Stimulated activated CD8-positive, alpha-beta memory T cell treated with anti-CD3 and anti-CD28 coated beads, Interleukin-7, amount 100 ng/mL, for 48 hours (primary cell): Measurements from ENCODE around the gene LDHA.

ENCODE experiments used
- DNase-seq, 2 donors: peaks; one replicate each; pipeline ENCODE4 v3.0.0-alpha.2; 2020; ENCODE audit warnings: low read depth in 1 of 2; ENCODE audit errors: extremely low read depth in 1 of 2

Gene LDHA

DNA sequence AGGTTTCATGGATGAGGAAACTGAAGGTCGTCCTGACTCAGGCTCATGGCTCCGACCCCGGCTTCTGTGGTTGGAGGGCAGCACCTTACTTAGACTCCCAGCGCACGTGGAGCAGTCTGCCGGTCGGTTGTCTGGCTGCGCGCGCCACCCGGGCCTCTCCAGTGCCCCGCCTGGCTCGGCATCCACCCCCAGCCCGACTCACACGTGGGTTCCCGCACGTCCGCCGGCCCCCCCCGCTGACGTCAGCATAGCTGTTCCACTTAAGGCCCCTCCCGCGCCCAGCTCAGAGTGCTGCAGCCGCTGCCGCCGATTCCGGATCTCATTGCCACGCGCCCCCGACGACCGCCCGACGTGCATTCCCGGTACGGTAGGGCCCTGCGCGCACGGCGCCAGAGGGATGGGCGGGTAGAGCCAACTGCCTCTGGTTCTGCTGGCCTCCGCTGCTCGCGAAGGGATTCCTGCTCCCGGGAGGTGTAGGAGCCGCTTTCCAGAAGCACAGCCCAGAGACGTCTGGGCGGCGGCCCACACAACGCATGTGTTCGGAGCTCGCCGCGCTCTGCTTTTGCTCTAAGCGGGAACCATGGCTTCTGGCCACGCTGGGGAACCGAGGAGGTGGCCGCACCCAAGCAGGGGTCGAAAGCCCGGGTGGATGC is at the start of gene LDHA:
Gene LDHA, plus strand, starts transcription at position 289 of the 653 bp plus-strand sequence. CDS start 2,280 bp downstream, outside the sequence.
- peak; percentile 98 to 99 for DNase-seq

GRCh38 chr11:18347471-18348125 is 46.8 kb upstream of the LDHA start:
- no peak for DNase-seq

DNA sequence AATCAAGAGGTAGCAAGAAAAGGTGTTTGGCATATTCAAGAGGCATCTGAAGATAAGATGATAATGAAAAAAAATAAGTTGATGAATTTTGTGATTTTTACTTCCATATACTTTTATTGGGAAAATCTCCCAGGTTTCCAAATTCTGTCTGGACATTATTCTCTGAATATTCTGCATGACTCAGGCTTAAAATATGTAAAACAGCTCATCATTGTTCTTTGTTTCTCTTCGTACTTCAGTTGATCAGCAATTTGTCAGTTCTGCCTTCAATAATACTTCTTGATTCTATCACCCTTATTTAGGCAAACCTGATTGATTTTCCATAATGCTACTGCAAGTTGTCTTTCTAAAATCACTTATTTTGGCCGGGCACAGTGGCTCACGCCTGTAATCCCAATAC is 41.8 kb upstream of the LDHA start:
- no peak for DNase-seq

- DNase-seq: no peak
Observed at GRCh38 chr11:18358646-18359045, 35.7 kb upstream of the LDHA start.

DNA sequence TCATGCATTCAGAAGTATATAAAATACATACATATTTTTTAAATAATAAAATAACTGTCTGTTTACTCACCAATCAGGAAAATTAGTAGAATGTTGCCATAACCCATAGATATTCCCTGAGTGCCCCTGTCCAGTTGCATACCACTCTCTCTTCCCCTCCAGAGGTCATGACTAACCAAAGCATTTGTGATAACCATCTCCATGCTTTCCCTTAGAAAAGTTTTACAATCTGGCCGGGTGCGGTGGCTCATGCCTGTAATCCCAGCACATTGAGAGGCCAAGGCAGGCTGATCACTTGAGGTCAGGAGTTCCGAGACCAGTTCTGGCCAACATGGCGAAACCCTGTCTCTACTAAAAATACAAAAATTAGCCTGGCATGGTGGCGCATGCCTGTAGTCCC is 33.2 kb upstream of the LDHA start:
- no peak for DNase-seq

DNA sequence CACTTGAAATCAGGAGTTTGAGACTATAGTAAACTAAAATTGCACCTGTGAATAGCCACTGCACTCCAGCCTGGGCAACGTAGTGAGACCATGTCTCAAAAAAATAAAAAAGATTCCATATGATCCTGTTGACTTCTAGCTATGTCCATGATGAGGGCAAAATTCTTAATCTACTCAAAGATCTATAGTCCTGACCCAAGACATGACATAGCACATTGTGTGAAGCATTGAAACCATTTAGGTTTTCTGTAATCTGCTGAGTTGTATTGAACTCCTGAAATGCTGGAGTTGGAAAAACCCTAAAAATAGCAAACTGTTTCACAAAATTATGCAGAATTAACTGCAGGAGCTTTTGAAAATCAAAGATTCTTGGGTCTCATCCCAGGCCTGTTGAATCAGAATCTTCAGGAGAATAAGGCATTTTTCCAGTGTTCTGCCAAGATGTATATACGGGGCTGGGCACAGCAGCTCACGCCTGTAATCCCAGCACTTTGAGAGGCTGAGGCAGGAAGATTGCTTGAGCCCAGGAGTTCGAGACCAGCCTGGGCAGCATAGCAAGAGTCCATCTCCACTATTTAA is 29.8 kb upstream of the LDHA start:
- DNase-seq: no peak

- no peak for DNase-seq
Observed at GRCh38 chr11:18365741-18366140, 28.6 kb upstream of the LDHA start.

- no peak for DNase-seq
Observed at GRCh38 chr11:18366286-18366685, 28.1 kb upstream of the LDHA start.

DNA sequence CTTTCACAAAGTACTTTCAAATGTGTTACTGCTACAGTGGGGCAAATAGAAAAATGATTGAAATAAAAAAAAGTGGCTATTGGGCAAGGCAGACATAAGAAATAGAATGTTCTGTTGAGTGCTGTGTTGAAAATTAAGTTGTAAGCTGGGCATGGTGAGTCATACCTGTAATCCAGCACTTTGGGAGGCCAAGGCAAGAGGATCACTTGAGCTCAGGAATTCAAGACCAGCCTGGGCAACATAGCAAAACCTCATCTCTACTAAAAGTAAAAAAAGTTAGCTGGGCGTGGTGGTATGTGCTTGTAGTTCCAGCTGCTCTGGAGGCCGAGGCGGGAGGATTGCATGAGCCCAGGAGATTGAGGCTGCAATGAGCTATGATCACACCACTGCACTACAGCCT is 26.9 kb upstream of the LDHA start:
- DNase-seq: no peak

DNA sequence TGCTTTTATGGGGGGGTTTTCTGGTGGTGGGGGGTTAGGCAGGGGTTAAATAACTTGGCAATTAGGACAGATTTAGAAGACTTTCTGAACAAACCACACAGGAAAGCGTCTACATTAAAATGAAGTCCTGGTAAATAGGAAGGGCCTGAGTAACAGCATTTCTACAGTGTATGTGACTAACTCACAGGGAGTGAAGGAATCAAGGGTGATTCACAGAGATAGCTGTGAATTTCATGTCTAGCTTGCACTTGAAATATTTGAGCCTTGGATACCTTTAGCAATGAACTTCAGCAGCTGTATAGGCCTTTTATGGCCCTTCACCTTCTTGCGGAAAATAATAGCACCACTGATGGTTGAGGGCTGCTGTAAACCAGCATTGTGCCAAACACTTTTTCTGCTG is 26.1 kb upstream of the LDHA start:
- DNase-seq: no peak

DNA sequence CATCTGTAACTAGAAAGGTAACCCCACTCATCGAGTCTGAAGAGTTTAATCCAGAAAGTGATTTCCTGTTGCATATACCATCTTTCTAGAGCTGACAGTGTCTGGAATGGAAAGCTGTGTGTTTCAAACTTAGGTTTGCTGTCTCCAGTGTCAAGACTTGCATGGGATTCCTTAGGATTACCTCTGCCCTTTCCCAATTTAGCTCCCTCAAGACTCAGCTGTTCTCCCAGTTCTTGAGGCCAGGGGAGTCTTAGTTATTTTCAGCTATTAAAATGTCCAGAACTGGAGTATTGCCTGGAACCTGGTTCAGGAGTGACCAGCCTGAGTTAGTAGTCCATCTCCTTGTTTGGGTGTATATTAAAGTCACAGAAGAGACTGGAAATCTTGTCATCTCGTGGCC is 25.0 kb upstream of the LDHA start:
- DNase-seq: no peak

- DNase-seq: no peak
Observed at GRCh38 chr11:18371279-18371678, 23.1 kb upstream of the LDHA start.

- no peak for DNase-seq
Observed at GRCh38 chr11:18372201-18372600, 22.2 kb upstream of the LDHA start.

- DNase-seq: no peak
Observed at GRCh38 chr11:18374956-18375355, 19.4 kb upstream of the LDHA start.

DNA sequence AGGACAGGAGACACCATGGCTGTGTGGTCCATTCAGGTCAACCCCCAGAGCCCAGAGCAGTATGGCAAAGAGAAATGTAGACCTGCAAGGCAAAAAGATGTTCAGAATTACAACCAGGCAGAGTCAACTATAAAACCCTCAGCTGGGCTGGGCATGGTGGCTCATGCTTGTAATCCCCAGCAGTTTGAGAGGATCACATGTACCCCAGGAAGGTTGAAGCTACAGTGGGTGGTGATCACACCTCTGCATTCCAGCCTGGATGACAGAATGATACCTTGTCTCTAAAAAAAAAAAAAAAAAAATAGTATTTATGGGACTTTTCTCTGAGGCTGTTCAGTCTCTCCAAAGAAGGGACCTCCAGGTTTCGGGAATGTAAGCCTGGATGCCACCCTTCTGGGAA is 18.4 kb upstream of the LDHA start:
- DNase-seq: no peak

DNA sequence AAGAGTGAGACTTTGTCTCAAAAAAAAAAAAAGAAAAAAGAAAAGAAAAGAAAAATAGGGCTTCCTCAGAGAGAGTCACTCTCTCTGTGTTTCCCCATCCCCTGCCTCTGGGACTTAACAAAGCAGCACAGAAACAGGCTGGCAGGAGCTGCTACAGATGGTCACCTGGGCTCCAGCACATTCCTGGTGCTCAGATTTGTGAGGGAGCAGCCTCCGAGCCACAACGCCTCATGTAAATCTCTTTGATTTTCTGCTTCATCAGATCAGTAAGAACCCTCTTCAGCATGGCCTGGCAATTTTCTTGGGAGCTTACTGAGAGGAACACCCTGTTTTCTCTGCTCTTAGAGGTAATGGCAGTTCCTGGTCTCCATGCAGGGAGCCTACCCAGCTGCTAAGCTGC is 15.2 kb upstream of the LDHA start:
- DNase-seq: no peak

DNA sequence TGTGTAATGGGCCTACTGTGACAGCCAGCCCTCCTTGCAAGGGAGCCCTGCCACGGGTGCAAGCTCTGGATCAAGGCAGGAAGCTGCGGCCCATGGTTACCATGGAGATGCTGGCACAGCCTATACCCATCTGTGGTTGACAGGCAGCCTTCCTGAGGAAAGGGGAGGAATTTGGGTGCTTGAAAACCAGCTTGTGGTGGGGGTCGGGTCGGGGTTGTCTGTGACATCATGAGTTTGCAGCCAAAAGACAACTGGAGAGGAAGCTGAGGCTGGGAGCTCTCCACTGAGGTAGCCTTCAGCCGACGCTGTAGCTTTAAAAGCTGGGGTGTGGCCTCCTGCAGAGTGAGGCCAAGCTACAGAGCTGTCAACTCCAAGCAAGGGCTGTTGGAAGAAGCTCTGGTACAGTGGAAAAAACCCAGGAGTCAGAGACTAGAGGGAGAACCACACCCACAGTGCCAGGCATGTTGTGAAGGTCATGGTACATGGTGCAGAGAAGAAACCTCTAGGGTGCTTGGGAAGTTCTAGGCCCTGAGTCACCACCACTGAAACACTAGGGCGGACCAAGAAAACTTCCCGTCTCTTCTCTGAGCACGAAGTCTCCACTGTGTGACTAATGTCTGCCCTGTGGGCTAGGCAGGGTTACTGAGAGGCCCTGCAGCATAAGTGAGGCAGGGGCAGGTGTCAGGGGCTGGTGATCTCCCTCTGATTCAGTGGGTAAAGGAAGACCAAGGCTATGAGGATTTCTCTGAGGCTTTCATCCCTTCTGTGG is 10.8 kb upstream of the LDHA start:
- DNase-seq: peak in 1 of 2 donors; percentile 89

DNA sequence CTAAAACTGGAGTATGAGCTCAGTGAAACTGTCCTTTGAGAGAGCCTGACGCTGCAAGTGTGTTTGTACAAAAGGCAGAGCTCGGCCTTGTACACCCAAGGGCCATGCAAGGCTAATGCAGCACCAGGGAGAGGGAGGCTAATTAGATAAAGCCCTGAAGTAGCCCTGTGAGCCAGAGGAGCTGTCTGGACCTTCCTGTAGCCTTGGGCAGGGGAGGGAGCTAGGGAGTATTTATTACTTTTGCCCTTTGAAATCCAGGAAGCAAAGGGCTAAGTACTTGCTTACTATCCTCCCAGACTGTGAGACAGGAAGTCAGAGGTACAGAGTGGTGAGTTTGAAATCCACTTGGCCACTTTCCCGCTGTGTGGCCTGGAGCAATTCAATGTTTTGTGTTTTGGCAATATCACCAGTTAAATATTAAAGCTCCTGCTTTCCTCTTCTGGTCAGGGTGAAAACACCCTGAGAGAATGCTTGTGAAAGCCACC is 10.2 kb upstream of the LDHA start:
- DNase-seq: no peak

GRCh38 chr11:18390088-18390487 is 4.3 kb upstream of the LDHA start:
- no peak for DNase-seq

- no peak for DNase-seq
Observed at GRCh38 chr11:18392434-18393321, 1.7 kb upstream of the LDHA start.
